CD4-positive, alpha-beta T cell (primary cell): ENCODE measurements around the gene ETV5. TPM values are rescaled to one million over a fixed set of nuclear protein-coding genes. Genes with fewer than 3 reads are reported as not detected.
"Not testable (repeated sequence)": the region's sequence is repeated elsewhere in the genome, so short reads cannot be mapped to it uniquely, and the experiment has no call there.

Source experiments
- ATAC-seq: fragments of 200-7000 bp; cut with Tn5 transposase; one replicate; pipeline ENCODE4 v1.10.0; 2022; ENCODE audit warnings: mild to moderate bottlenecking; ENCODE audit not compliant: poor library complexity
- CTCF ChIA-PET: fragments of 350-600 bp; sonication (Branson Sonifier 250); formaldehyde crosslinking; loops from one replicate; lab custom pipeline; 2021; ENCODE audit warnings: antibody characterized with exemption, inconsistent platforms; lab: Charles Lee
- POLR2A ChIA-PET: fragments of 350-600 bp; sonication (Branson Sonifier 250); formaldehyde crosslinking; loops from one replicate; lab custom pipeline; 2021; ENCODE audit warnings: antibody characterized with exemption, inconsistent platforms; lab: Charles Lee
- DNase-seq, 14 experiments: peaks; one replicate each; pipeline ENCODE4 v3.0.0-alpha.2; 2013 to 2020; ENCODE audit warnings: mixed read lengths in 2 of 14
- H3K27ac ChIP-seq, 2 donors: one replicate each; pipeline versions ENCODE4 v1.5.1 to v1.7.0; 2013; ENCODE audit warnings: low read length in 2 of 2, low read depth in 1 of 2, mild to moderate bottlenecking in 1 of 2
- H3K27me3 ChIP-seq, 2 experiments: 1 replicate in 1 of 2; 2 replicates in 1 of 2; pipeline versions ENCODE4 v1.6.1 to v1.7.0; 2013; ENCODE audit warnings: low read length in 2 of 2, control low read depth in 1 of 2, mild to moderate bottlenecking in 1 of 2, moderate library complexity in 1 of 2; ENCODE audit not compliant: insufficient read depth in 2 of 2, control insufficient read depth in 1 of 2
- H3K36me3 ChIP-seq: one replicate; pipeline ENCODE4 v1.6.1; 2013; ENCODE audit warnings: low read length, control low read depth; ENCODE audit not compliant: insufficient read depth
- H3K4me1 ChIP-seq: one replicate; pipeline ENCODE4 v1.6.1; 2013; ENCODE audit warnings: low read length, control low read depth; ENCODE audit not compliant: insufficient read depth
- H3K4me3 ChIP-seq: one replicate; pipeline ENCODE4 v1.5.1; 2013; ENCODE audit warnings: mild to moderate bottlenecking, low read length, moderate library complexity
- H3K9me3 ChIP-seq, 2 experiments: 1 replicate in 1 of 2; 2 replicates in 1 of 2; pipeline versions ENCODE4 v1.6.1 to v1.7.0; 2013; ENCODE audit warnings: low read length in 2 of 2, mild to moderate bottlenecking in 2 of 2, control low read depth in 1 of 2, moderate library complexity in 1 of 2; ENCODE audit not compliant: control insufficient read depth in 1 of 2, insufficient read depth in 1 of 2
- H3K27ac Mint-ChIP-seq: one replicate; pipeline ENCODE4 v1.8.0; 2020; ENCODE audit warnings: mixed read lengths
- H3K27me3 Mint-ChIP-seq: one replicate; pipeline ENCODE4 v1.8.0; 2021; ENCODE audit warnings: mixed read lengths
- H3K36me3 Mint-ChIP-seq: one replicate; pipeline ENCODE4 v1.8.0; 2021; ENCODE audit warnings: low read depth, mixed read lengths
- H3K4me1 Mint-ChIP-seq: one replicate; pipeline ENCODE4 v1.8.0; 2021; ENCODE audit warnings: low read depth, mixed read lengths
- H3K4me3 Mint-ChIP-seq: one replicate; pipeline ENCODE4 v1.8.0; 2020; ENCODE audit warnings: mild to moderate bottlenecking, mixed read lengths
- H3K9me3 Mint-ChIP-seq: one replicate; pipeline ENCODE4 v1.8.0; 2020; ENCODE audit warnings: mixed read lengths
- CTCF ChIP-seq: fragments of 200-600 bp; IDR thresholded peaks from one replicate; pipeline ENCODE4 v1.8.0; 2022; ENCODE audit warnings: antibody characterized with exemption, mild to moderate bottlenecking
- intact Hi-C, 2 experiments: fragments of 100-400 bp; cut with DNase I in 1 of 2; cut with micrococcal nuclease in 1 of 2; formaldehyde crosslinking; loops; one replicate each; pipeline versions ENCODE4 v1.15.1 to v1.9.0; 2023 to 2025; cut with DNase I, micrococcal nuclease
- total RNA-seq, 174 experiments: library from RNA in 2 of 174; stranded (reverse) in 2 of 174; gene quantifications; one replicate each; pipeline ENCODE4 v1.2.3 and lab custom pipeline; 2021 to 2026

Gene ETV5
- total RNA-seq, 2 experiments from 2014 or later: not detected

DNA sequence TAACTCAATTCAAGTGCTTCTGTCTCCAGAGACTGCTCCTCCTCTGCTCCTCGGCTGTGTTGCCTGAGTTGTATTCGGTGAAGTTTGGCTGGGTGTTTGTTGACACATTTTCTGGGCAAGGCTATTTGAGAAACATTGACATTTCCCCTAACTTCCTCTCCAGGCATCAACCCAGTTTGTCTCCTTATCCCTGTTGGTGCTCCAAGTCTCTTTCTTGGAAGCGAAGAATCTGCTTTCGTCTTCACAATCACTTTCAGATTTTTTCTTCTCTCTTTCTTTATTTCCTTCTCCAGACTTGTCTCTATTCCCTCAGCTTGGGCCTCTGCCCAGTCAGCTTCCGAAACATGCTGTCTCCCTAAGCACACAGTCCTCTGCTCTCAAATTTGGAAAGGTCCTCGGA is 84.7 kb downstream of the ETV5 start:
- CTCF ChIA-PET: no interaction called here

GRCh38 chr3:186022931-186023330 is 86.0 kb downstream of the ETV5 start:
- POLR2A ChIA-PET: interaction anchor here (0.6 kb wide), 1 partner anchor 30 kb away, joined by 6 read pairs; no protein-coding TSS in a partner anchor
- Mint-ChIP-seq H3K4me1 (no peaks in the 10 kb centered on the region), H3K4me3 (no peak overlapping the region), H3K9me3 (no peaks in the 10 kb centered on the region), H3K27me3 (peaks cover 2% of the 10 kb centered on the region), H3K27ac (no peak overlapping the region), H3K36me3 (no peaks in the 10 kb centered on the region)
- ATAC-seq (no peak), DNase-seq (no peak)
- Histone ChIP-seq H3K4me3 (no peak overlapping the region), H3K4me1 (no peaks in the 10 kb centered on the region), H3K27ac (no peak overlapping the region), H3K9me3 (no peaks in the 10 kb centered on the region), H3K27me3 (no peaks in the 10 kb centered on the region), H3K36me3 (no peaks in the 10 kb centered on the region)
- CTCF ChIA-PET: no interaction called here
- intact Hi-C loops: no loop called here
- no peak for TF ChIP-seq CTCF

More for the DNA sequence above, 84.7 kb downstream of the ETV5 start:
- intact Hi-C loops: no loop called here
- Histone ChIP-seq H3K4me3 (no peak overlapping the region), H3K9me3 (no peaks in the 10 kb centered on the region), H3K36me3 (no peaks in the 10 kb centered on the region), H3K27me3 (no peaks in the 10 kb centered on the region), H3K27ac (no peak overlapping the region), H3K4me1 (no peaks in the 10 kb centered on the region)
- no peak for TF ChIP-seq CTCF
- no peak for DNase-seq
- Mint-ChIP-seq H3K4me3 (no peak overlapping the region), H3K36me3 (no peaks in the 10 kb centered on the region), H3K27ac (no peak overlapping the region), H3K9me3 (no peaks in the 10 kb centered on the region), H3K4me1 (no peaks in the 10 kb centered on the region), H3K27me3 (peaks cover 4% of the 10 kb centered on the region)
- ATAC-seq: no peak
- POLR2A ChIA-PET: no interaction called here

GRCh38 chr3:186021673-186022362 is 87.1 kb downstream of the ETV5 start:
- intact Hi-C loops: no loop called here
- Mint-ChIP-seq H3K4me3 (no peak overlapping the region), H3K27ac (no peak overlapping the region), H3K36me3 (no peaks in the 10 kb centered on the region), H3K4me1 (no peaks in the 10 kb centered on the region), H3K27me3 (no peaks in the 10 kb centered on the region), H3K9me3 (no peaks in the 10 kb centered on the region)
- POLR2A ChIA-PET: no interaction called here
- no peaks in the 10 kb centered on the region for H3K27me3 ChIP-seq
- H3K4me1 ChIP-seq: no peaks in the 10 kb centered on the region
- no peak overlapping the region for H3K4me3 ChIP-seq
- no peak for ATAC-seq
- no peak for DNase-seq
- no peaks in the 10 kb centered on the region for H3K36me3 ChIP-seq
- H3K27ac ChIP-seq: no peak overlapping the region
- peaks cover 0 to 5% of the 10 kb centered on the region in 2 experiments for H3K9me3 ChIP-seq
- no peak for TF ChIP-seq CTCF
- CTCF ChIA-PET: interaction anchor here (0.6 kb wide), 1 partner anchor 1206 kb away, joined by 4 read pairs; no protein-coding TSS in a partner anchor

- intact Hi-C loops, H3K9me3 ChIP-seq, H3K9me3 Mint-ChIP-seq, DNase-seq, H3K36me3 Mint-ChIP-seq, CTCF ChIA-PET, H3K27ac Mint-ChIP-seq, H3K27ac ChIP-seq, ATAC-seq, H3K36me3 ChIP-seq, H3K4me1 Mint-ChIP-seq, H3K4me3 ChIP-seq, H3K27me3 Mint-ChIP-seq, H3K4me1 ChIP-seq, POLR2A ChIA-PET, H3K4me3 Mint-ChIP-seq, H3K27me3 ChIP-seq: not testable (repeated sequence)
Measured at GRCh38 chr3:186021250-186021649, 87.6 kb downstream of the ETV5 start.

DNA sequence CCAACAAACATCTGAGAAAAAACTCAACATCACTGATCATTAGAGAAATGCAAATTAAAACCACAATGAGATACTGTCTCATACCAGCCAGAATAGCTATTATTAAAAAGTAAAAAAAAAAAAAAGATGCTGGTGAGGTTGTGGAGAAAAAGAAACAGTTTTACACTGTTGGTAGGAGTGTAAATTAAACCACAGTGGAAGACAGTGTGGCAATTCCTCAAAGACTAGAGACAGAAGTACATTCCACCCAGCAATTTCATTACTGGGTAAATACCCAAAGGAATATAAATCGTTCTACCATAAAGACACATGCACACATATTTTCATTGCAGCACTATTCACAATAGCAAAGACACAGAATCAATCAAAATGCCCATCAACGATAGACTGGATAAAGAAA is 89.6 kb downstream of the ETV5 start:
- DNase-seq, H3K27me3 Mint-ChIP-seq, H3K4me3 ChIP-seq, intact Hi-C loops, H3K36me3 Mint-ChIP-seq, H3K4me1 ChIP-seq, H3K27ac Mint-ChIP-seq, H3K27me3 ChIP-seq, CTCF ChIA-PET, H3K9me3 ChIP-seq, ATAC-seq, H3K9me3 Mint-ChIP-seq, POLR2A ChIA-PET, H3K27ac ChIP-seq, H3K36me3 ChIP-seq, H3K4me1 Mint-ChIP-seq, H3K4me3 Mint-ChIP-seq: not testable (repeated sequence)
